Measurements from ENCODE around the gene HIPK2.
A peak's percentile ranks its signal among the peaks of the same experiment; 100 is the strongest.

The HIPK2 gene

DNA sequence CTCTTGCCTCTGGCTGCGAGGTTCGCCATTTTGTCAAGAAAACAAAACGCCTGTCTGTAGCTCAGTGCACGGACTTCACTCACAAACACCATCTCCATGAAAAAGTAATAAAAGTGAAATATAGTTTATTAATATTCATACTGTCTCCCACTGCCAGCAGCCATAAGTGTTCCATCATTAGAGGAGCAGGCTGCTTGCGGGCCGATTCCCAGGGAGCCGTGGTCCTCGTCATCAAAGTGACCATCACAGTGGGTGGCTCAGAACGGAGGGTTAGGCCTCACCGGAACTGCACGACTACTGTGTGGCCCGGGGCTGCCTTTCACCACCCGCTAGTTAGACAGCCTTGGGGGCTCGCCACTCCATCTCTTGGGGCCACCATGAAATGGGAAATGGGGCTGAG lies 82.7 kb downstream of the HIPK2 start:
- DNase-seq (ENCODE audit: low spot score), result no peak

DNA sequence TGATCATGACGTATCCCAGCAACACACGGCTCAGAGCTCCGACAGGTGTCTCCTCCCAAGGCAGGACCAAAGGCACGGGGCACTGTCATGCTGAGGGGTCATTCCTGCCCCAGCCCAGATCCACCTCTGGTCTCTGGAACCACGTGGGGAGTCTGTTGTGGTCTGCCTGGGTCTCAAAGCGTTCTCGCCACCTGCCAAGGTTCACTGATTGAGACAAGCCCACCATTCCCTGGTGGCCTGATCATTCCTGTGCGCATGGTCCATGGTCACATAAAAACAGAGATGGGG lies 83.5 kb downstream of the HIPK2 start:
- no peak for DNase-seq (ENCODE audit: low spot score)

DNA sequence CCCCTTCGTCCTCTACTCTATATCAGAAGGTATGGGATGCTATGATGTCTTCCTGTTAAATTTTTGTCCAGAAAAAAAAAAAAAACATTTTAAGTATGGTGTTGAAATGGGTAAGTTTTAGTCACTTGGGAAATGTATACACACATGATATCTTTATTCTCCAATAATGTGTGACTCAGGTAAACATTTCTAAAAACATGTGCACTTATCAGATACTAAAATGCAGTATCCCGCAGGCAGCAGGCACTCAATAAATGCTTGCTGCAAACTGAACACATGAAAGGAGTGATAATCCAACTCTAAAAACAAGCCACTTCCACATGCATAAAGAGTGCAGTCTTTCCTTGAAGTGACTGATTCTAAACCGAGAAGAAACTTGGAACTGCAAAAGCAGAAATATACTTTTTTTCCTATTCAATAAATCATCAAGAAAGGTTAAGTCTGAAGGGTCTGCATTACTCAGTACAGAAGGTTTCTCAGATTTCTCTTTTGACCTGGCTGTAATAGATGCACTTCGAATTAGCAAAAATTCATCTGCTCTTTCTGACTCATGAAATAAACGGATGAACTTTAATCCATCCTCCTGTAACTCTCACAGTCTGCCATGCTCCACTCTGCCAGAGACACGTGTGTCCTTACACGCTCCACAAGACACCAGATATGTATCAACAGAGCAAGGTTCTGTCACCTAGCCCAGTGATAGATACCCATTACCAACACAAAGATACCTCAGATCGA lies 84.0 kb downstream of the HIPK2 start:
- no peak for DNase-seq (ENCODE audit: low spot score)

DNA sequence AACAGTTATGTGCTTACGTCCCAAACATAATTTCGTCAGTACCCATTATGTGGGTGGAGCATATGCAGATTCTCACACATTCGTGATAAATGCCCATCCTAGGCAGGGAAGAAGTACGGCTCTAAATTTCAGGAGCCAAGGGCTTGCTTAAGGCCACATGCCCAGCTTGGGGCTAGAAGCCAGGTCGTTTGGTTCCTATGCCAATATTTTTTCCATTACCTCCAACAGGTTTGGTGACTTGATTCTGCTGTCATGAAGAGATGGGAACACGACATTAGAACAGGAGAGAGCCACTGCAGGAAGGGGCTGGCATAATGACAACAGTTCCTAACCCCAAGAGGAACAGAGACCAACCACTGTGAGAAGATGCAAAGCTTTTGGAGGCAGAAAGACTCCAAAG lies 85.1 kb downstream of the HIPK2 start:
- DNase-seq (ENCODE audit: low spot score), result no peak

DNA sequence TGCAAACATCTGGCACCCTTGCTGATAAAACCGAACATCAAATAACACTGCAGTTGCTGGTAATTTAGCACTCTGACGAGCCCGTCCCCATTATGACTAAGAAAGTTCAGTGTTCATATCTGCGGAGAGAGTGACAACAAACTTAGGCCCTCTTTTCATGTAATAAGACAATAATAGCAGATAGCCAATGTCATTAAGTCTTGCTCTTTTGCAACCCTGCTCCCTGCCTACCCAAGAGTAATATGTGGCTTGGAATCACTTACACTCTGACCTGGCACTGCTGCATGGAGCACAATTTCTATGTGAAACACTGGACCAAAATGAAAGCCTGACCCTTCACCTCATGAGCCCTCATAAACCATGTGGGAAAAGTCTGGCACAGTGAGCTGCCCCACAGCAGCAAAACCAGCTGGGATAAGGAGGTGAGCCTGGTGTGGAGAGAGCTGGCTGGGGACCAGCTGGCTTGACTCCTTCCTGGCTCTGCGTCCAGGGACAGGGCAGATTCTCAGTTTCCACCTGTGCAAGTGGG lies 86.5 kb downstream of the HIPK2 start:
- no peak for DNase-seq (ENCODE audit: low spot score)

DNA sequence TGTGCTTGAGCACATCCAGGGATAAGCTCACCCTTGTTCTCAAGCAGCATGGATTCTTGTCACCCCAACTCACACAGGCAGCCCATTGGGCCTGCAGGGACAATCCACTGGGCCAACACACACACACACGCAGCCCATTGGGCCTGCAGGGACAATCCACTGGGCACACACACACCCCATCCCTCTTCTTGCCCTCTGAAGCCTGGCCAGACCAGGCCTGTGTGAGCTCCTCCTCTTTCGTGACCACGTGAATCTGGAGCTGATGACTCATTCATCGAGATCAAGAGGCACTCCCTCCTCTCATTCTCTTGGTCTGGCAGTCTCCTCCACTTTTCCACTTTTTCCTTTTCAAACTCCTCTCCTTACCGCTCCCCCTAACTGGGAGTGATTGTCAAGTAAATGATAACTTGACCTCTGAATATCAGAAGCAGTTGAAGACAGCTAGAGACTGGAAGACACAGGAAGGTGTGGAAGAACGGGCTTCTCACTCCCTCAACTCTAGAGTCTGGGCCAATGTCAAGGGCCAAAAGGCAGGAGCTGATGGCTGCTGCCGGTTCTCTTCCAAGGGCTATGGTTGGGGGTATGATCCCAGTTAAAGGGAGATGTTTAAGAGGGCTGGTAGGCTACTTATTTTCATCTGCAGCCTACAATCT lies 89.7 kb downstream of the HIPK2 start:
- peak; percentile 67 for DNase-seq (ENCODE audit: low spot score)

DNA sequence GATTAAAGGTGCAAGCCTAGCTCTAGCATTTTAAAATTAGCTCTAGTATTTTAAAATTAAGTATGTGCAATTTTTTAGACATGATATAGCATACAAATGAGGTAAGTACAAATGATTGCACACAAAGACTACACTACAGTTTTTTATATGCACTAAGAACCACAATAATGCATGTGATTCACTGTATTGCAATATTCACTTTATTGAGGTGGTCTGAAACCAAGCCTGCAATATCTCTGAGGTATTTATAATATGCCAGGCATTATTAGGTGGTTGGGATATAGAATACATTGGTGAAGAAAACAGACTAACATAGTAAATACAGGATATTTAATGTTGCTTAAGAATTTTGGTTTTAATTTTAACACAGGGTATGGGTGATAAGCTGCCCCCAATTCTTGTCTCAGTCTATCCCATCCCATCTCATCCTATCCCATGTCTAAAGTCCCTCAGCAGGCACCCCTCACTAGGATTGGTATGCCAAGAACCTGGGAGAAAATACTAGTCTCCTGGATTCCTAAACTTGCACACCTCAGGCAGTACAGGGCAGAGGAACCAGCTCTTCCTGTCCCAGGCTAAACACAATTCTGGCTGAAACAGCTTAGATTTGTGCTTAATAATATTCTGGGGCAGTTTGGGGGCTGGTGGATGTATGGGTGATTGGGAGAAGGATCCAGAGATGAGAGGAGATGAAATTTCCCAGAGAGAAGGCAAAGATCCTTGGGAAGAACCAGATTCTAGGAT lies 90.4 kb downstream of the HIPK2 start:
- no peak for DNase-seq (ENCODE audit: low spot score)

DNA sequence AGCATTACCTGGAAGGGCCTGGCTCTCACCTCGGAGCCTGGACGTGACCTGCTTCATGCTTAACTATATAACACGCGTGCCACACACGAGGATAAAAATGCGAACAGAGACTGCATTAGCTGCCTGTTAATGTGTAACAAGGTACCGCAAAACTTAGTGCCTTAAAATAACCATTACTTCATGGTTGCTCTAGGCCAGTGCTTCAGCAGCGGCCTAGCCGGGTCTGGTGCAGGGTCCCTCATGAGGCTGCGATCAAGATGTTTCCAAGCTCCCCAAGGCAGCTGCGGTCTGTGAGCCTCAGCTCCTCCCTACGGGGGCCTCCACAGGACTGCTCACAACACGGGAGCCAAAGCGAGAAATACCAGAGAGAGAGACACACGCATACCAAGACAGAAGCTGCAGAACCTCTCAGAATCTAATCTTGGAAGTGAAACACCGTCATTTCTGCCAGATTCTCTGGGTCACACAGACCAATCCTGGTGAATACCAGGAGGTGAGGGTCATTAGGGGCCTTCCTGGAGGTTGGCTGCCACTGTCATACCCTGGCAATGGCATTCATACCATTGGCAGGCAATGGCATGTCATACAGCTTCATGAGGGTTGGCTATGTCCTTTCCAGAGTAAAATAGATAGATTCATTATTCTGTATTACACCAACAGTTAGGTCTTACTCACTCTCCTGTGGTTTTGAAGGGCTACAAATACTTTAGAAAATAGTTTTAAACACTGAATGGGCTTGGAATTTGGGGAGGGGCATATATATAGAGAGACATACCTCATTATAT lies 94.5 kb downstream of the HIPK2 start:
- no peak for DNase-seq (ENCODE audit: low spot score)

DNA sequence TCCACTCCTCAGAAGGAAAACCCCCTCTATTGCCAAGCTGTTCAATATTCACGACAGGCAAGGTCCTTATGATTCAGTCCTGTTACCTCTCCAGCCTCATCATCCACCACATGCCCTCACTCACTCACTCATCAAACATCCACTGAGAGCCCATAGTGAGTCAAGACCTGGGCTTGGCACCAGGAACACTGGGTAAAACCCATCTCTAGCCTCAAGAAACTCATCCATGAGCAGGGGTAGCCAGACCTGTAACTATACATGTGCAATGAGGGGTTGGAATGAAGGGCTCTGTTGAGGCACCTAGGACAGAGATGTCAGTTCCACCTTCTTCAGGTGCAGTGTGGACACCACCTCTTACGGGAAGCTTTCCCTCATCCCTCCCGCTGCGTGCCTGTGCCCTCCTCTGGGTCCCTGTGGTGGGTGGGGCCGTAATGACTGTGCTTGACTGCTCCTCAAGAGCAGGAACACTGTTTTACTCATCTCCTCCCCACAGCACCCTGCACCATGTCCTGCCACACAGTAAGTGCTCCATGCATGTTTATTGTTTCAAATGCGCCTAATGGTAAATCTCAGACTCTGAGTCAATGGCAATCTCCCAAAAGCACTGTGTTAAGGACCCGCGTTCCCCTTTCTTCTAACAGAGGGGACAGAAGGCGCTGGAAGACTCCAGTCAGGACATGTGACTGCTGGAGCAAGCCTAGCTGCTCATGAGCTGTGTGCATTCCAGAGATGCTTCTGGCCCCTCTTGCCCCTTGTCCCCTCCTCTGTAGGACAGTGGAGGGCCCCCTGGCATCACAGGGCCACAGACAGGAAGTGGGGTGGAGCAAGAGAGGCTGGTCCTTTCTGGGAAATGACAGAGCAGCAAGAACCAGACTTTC lies 95.4 kb downstream of the HIPK2 start:
- no peak for DNase-seq (ENCODE audit: low spot score)

DNA sequence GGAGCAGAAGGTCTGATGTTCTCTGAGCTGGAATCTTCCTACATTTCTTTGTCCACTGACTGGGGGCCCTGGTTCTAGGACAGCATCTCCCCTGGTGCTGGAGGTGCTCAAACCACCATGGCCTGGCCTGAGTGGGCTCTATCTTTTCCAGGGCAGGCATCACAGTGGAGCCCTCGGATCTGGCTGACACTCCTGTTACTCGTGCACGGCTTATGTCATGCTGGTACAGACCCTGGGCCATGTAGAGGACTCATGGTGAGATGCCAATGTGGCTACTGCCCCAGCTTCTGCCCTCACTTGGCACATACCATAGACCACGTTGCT lies 96.0 kb downstream of the HIPK2 start:
- no peak for DNase-seq (ENCODE audit: low spot score)

DNA sequence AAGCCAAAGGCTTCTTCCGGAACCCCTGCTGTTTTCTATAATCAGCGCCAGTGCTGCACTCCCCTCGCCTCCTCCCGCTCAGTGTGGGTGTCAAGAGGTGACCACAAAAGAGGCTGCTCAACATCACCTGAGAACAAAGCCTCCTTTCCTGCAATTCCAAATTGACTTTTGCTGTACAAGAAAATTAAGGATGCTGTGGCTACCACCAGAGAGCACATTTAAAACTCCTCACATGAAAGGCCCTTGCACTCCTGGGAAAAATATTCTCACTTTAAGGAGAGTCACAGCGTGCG lies 96.4 kb downstream of the HIPK2 start:
- DNase-seq (ENCODE audit: low spot score), result no peak

DNA sequence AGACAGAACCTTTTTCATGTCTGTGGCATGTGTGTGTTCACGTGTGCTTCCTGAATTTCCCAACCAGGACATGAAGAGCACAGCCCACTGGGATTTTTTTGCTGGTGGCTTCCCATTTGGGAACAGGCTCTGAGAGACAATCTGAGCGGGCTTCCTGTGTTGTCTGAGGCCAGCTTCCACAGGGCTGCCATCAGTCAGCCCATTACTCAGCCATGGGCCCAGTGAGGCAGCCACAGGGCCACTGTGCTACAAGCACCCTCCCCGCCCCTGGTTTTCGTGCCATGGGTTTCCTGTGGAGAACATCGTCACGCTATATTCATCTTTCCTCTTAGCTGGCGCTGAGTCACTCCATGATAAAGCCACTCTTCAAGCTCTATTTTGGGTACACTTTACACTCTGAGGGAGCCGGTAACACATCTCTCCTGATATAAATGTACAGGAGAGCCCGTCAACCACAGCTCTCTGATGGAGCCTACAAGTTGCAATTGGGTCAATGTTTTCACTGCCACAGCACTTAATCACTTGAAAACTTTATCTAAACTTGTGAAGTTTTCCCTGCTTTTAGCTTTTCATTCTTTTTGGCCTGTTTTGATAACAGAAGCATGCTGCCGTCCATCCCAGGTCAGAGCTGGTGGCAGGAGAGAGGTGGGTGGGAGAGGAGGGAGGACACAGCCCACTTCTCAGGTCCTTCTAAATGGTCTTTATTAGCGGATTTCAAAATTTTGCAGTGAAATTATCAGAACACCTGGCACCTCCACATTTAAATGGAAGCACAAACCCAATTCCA lies 96.9 kb downstream of the HIPK2 start:
- DNase-seq (ENCODE audit: low spot score), result no peak

DNA sequence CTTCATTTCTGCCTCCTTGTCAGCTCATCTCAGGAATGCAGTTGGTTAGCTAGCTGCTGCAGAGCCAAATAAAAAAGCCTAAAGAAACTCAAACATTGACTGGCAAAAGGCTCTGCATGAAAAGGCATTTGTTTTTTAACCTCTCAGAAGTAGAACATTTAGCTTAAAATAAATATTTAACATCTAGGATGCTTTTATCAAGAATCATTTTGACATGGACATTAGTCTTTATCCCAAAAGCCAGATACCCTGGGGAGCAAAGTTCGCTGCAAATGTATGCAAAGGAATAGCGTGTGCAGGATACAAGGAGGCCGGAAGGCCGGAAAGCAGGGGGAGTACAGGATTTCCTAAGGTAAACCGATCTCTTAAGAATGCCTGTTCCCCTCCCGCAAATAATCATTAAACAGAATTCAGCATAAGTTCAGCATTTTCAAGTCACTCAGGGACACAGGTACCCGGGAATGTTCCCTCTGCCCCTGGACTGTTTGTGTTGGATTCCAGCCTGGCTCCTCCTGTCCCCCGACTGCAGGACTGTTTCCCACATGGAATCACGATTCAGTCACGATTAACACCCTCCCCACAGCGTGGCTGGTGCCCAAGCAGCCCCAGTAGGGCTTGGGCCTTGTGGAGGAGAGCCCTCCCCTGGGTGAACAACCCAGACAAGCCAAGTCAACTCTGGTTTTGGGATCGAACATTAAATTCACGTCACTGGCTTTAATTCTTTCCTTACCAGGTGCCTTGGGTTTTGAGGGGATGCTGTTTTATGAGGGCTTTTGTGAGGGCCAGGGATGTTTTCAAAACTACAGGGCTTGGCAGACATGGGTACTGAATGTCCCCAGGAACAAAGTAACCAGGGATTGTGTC lies 97.8 kb downstream of the HIPK2 start:
- DNase-seq (ENCODE audit: low spot score), result no peak

DNA sequence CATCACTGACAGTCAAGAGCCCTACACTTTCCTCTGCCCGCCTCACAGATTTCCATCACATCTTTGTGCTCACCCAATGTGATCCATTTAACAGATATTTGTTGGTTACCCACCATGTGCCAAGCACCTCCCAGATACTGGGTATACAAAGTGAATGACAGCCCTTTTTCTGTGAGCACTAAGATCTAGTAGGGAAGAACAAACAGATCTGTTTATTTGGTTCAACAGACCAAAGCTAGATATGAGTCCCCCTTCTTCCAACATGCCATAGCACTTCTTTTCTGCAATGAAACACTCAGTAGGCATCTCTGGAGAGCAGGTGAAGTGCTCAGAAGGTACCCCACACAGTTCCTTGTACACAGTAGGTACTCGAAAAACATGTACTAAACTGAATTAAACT lies 101.4 kb downstream of the HIPK2 start:
- DNase-seq (ENCODE audit: low spot score), result no peak

DNA sequence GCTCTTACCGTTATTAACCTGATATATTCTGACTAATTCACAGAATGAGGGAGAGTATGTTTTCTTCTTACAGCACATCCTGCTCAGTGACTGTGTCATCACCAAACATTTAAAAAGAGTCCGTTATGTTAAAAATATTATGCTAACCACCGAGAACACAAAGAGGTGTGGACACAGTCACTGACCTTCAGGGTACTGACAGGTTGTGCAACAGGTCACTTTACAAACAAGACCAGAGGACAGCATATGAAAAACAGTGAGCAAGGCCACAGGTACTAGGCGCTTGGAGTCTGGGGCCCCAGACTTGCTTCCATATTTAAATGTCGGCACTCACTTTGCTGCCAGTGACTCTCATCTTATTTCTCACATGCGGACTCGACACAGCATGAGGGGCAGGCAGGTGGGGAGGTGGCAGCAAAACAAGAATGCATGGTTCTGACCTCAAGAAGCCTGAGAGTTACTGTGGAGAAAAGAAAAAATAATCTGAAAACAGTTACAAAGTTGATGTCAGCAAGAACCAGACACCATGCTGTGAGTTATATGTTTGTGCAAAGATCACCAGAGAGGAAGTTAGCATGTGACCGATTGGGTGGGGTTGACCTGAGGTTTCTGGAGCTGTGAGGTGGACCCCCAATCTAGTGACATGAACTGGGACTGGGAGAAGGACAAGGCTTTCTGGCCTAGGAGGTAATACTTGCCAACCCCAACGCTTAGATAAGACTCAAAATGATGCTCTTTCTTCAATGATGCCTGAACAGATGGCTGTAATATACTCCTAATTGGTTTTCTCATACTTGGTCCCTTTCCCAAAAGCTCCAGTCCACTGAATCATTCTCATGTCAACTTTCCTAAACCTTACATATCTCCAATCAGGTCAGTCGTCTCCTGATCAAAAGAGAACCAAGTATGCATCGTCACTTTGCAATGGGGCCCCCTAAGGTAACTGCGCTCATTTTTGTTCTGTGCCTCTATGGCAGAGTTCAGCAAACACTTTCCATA lies 102.4 kb downstream of the HIPK2 start:
- no peak for DNase-seq (ENCODE audit: low spot score)

DNA sequence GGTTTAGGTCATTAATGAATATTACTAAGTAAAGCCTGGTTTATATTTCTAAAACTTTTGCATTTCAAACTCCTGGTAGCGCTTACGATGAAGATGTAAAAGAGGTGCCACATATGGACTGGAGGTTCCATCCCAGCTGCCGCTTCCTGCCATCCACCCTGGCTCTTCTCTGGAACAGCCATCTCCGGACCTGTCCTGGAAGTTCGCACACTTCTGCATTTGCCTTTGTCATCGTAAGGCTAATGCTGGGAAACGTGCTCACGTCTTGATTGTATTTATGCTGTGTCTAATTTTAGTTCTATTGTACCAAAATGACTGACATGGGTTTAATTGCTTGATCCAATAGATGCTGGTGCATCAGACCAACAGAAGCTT lies 103.1 kb downstream of the HIPK2 start:
- no peak for DNase-seq (ENCODE audit: low spot score)

DNA sequence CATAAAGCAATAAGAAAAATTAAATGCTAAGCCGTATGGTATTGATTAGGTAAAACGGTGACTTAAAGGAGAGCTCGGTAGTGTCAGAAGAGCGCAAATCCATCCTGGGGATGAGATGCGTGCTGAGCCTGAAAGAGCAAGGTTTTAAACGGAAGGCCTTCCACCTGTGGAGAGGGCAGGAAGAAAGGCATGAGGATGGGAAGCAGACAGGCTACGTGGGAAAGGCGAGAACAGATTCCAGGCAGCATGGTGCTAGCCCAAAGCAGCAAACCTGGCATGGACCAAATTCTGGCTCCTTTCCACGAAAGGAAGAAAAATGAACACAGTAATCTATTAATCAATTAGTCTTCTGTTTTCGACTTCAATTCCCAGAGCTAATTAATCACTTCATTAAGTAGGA lies 103.5 kb downstream of the HIPK2 start:
- DNase-seq (ENCODE audit: low spot score), result no peak

DNA sequence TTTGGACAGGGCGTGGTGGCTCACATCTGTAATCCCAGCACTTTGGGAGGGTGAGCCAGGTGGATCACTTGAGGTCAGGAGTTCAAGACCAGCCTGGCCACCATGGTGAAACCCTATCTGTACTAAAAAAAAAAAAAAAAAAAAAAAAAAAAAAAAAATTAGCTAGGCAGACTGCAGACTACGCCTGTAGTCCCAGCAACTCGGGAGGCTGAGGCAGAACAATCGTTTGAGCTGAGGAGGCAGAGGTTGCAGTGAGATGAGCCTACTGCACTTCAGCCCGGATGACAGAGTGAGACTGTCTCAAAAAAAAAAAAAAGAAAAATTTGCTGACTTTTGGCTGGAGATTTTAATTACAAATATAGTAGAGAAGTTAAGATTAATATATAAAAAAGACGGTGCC lies 104.0 kb downstream of the HIPK2 start:
- no peak for DNase-seq (ENCODE audit: low spot score)

DNA sequence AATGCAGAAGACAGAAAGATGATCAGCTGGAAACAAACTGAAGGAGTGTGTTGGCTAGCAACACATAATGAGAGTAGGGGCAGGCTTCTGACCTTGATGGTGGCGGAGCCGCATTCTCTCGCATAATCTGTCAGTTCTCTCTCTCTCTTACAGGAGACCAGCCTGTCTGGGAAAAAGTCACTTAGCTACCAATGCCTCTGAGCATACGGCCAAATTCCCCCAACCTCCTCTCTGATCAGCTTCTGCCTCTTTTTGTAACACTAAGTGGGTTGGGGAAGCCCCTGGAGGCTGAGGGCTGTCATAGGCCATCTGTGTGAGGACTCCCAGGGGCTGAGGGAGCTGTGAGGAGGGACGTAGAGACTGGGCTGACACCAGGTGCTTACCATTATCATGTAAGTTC lies 104.6 kb downstream of the HIPK2 start:
- no peak for DNase-seq (ENCODE audit: low spot score)

All from putamen (tissue), 1 donor.